ENCODE results near the gene SOX15.
"Not testable (repeated sequence)": the region's sequence is repeated elsewhere in the genome, so short reads cannot be mapped to it uniquely, and the experiment has no call there.

SOX15 gene

GRCh38 chr17:7629939-7630571 lies 40.2 kb upstream of the SOX15 start, which contains the start of gene SHBG:
SHBG (plus strand) TSS chr17:7630135; CDS start chr17:7630173, 38 bp downstream.
- no peak for TF ChIP-seq CTCF (conservative IDR thresholded peaks at IDR 0.05; ENCODE audit: control insufficient read depth, insufficient read depth, low read depth, low read length)
- no peak within 1 kb of the TSS for H3K4me3 ChIP-seq (ENCODE audit: control insufficient read depth, low read depth, low read length)
- DNase-seq (ENCODE audit: low read depth), result no peak

GRCh38 chr17:7627250-7628121 lies 37.6 kb upstream of the SOX15 start, which contains the start of gene SAT2:
SAT2 (minus strand) TSS chr17:7627821; CDS start chr17:7627635, 186 bp downstream.
- peak within 1 kb of the TSS; percentile 84 for H3K4me3 ChIP-seq (ENCODE audit: control insufficient read depth, low read depth, low read length)
- no peak for TF ChIP-seq CTCF (conservative IDR thresholded peaks at IDR 0.05; ENCODE audit: control insufficient read depth, insufficient read depth, low read depth, low read length)
- peak; percentile 94 for DNase-seq (ENCODE audit: low read depth)

GRCh38 chr17:7626956-7627249 lies 37.0 kb upstream of the SOX15 start:
- no peak for DNase-seq (ENCODE audit: low read depth)
- TF ChIP-seq CTCF (conservative IDR thresholded peaks at IDR 0.05; ENCODE audit: control insufficient read depth, insufficient read depth, low read depth, low read length), result no peak
- H3K4me3 ChIP-seq (ENCODE audit: control insufficient read depth, low read depth, low read length), result peak overlapping the region; percentile 84

- TF ChIP-seq CTCF (conservative IDR thresholded peaks at IDR 0.05; ENCODE audit: control insufficient read depth, insufficient read depth, low read depth, low read length), result no peak
- H3K4me3 ChIP-seq (ENCODE audit: control insufficient read depth, low read depth, low read length), result peak overlapping the region; percentile 84
Observed at GRCh38 chr17:7626307-7626706, 36.4 kb upstream of the SOX15 start.

GRCh38 chr17:7625749-7626148 lies 35.9 kb upstream of the SOX15 start:
- H3K4me3 ChIP-seq (ENCODE audit: control insufficient read depth, low read depth, low read length); DNase-seq (ENCODE audit: low read depth): not testable (repeated sequence)

More at GRCh38 chr17:7626307-7626706, 36.4 kb upstream of the SOX15 start:
- DNase-seq (ENCODE audit: low read depth), result no peak

GRCh38 chr17:7623661-7624060 lies 33.8 kb upstream of the SOX15 start:
- no peak for TF ChIP-seq CTCF (conservative IDR thresholded peaks at IDR 0.05; ENCODE audit: control insufficient read depth, insufficient read depth, low read depth, low read length)
- no peak for DNase-seq (ENCODE audit: low read depth)
- no peak overlapping the region for H3K4me3 ChIP-seq (ENCODE audit: control insufficient read depth, low read depth, low read length)

GRCh38 chr17:7620835-7621234 lies 30.9 kb upstream of the SOX15 start:
- TF ChIP-seq CTCF (conservative IDR thresholded peaks at IDR 0.05; ENCODE audit: control insufficient read depth, insufficient read depth, low read depth, low read length), result no peak
- no peak for DNase-seq (ENCODE audit: low read depth)
- no peak overlapping the region for H3K4me3 ChIP-seq (ENCODE audit: control insufficient read depth, low read depth, low read length)

Measured in fibroblast of mammary gland (primary cell).